ENCODE data around the gene RABL2A.
"Not testable (repeated sequence)": the region's sequence is repeated elsewhere in the genome, so short reads cannot be mapped to it uniquely, and the experiment has no call there.

Gene RABL2A

DNA sequence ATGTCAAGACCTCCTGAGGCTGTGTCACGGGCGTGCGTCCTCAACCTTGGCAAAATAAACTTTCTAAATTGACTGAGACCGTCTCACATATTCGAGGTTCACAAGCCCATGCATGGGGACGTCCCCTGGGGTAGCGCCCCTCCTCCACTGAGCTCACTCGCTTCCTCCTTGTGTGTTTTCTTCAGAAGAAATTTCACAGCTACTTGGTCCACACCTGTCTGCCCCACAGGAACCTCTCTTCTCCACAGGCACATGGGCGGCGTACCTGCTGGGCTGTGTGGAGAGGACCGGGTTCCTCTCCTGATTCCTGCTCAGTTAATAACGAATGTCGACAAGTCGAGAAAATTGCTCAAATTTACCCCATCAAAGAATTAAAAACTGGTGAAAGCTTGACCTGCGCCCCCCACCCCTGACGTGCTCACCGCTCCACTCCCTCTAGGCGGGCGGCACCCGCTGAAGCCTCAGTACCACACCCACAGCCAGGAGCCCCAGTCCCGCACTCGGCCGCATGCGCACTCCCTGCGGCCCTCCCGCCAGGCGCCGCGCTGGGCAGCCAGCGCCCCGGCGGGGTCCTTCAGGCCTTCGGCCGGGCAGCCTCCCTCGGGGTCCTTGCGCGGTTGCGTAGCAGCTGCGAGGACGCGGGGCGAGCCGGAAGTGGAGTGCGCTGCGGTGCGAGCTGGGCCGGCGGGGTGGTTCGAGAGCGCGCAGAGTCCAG is at the start of gene RABL2A:
TSS of gene RABL2A (plus strand) at position 651 of the 715 bp plus-strand sequence. CDS start 1,341 bp downstream, outside the sequence.
- DNase-seq, result not testable (repeated sequence)

DNA sequence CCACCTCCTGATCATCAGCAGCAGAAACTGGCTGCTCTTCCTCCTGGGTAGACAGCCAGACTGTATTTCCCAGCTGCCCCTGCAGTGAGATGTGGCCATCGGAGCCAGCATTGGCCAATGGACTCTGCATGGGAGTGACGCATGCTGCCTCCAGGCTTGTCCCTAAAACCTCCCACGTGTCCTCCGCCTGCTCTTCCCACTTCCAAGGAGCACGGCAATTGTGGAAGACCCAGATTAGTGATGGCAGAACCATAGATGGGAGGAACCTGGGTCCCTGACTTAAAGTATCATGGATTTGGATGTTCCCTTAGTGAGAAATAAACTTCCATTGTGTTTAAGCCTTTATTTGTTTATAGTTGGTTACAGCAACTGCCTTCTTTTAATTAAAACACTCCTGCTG is 48.6 kb upstream of the RABL2A start:
- DNase-seq, result not testable (repeated sequence)

DNA sequence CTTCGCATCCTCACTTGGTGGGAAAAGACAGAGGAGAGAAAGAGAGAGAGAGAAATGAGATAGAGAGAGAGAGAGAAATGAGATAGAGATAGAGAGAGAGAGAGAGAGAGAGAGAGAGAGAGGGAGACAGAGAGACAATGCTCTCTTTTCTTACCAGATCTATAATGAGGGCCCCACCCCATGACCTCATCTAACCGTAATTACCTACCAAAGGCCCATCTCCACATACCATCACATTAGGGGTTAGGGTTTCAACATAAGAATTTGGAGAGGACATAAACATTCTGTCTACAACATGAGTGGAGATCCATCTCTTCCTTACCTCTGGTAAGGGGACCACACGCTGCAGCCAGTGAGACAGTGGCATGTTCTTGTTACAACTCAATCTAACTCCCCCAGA is 44.6 kb upstream of the RABL2A start:
- not testable (repeated sequence) for DNase-seq

DNA sequence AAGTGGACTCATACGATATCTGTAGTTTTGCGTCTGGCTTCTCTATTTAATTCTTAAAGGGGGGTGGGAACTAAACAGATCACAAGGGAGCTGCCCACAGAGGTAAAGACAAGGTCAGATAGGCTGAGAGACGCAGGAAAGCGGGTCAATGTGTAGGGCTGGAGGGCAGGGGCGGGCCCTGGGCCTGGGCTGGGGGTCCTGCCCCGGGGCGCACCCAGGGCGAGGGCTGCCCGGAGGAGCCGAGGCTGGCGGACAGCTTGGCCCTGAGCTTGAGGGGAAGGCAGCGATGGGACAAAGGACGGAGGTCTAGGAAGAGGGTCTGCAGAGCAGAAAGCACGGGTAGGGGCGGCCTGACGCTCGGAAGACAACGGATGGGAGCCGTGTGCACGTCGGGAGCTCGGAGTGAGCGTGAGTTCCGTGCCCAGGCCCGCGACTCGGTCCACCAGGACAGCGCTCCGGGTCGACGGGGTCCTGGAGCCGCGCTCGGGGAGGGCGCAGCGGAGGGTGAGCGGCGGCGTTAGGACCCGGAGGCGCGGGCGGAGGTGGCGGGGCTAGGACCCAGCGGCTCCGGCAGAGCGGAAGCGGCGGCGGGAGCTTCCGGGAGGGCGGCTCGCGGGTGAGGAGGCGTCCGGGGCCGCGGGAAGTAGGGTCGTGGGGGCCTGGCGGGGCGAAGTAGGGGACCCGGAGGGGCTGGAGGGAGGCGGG is 43.4 kb upstream of the RABL2A start:
- DNase-seq, result not testable (repeated sequence)

DNA sequence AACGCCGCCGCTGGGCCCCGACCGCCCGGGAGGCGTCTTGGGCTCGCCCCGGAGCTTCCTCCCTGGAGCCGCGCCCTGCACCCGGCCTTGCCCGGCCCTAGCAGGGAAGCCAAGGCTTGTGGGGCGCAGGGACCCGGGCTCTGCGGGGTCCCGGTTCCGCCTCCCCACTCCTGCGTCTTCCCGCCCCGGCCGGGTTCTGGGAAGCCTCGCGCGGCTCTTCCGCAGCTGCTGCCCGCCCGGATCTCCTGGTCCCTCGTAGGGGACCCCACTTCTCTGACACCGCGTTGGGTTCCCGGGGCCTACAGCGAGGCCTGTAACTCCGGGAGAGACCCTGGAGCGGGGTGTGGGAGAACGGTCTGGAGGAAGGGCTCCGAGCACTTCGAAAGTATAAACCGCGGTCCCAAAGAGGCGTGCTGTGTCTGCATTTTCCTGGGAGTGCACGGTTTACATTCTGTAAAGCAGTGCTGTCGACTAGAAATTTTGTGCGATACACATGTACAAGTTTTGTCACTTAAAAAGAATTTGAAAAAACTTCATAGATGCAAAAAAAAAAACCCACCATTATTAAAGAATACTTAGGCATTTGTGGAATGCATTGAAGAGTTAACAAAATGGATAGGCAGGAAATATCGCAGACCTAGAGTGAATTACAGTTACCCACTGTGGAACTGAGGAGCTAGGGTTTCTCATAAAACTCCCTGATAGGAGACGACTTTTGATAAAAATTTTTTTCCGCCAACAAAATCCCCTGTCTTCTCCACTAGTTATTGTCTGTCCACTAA is 42.6 kb upstream of the RABL2A start:
- DNase-seq, result not testable (repeated sequence)

DNA sequence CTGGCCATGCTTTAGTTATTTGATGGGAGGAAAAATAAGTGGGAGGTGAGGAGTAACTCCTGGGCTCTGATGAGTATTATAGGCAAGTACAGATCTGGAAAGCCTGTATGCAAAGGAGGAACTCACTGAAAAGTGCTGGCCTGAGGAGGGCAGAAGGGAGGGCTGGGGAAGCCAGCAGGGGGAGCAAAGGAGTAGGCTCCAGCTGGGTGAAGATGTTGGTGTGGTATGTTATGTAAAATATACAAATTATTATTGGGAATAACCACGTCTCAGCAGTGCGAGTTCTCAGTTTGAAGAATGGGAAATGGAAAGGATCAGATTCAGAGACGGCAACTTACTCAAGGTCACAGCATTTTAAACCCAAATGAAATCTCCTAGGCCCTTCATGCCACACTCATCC is 39.9 kb upstream of the RABL2A start:
- DNase-seq, result not testable (repeated sequence)

DNA sequence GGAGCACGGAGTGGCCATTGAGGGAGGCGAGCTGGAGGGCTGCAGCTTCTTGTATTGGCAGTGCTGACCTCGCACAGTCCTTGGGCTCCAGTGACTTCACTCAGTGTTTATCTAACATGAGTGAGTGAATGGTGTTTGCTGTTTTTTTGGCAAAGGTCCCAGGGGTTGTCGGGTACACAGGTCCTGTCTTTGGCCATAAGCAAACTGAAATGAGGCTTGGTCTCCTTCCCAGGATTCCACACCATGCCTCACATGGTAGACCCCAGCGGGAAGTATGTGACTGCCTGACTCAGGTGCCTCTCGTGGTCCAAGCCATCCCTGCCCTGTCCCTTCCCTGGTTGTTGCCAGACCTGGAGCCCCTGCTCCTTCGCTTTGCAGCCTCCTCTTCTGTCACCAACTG is 37.5 kb upstream of the RABL2A start:
- DNase-seq, result not testable (repeated sequence)

DNA sequence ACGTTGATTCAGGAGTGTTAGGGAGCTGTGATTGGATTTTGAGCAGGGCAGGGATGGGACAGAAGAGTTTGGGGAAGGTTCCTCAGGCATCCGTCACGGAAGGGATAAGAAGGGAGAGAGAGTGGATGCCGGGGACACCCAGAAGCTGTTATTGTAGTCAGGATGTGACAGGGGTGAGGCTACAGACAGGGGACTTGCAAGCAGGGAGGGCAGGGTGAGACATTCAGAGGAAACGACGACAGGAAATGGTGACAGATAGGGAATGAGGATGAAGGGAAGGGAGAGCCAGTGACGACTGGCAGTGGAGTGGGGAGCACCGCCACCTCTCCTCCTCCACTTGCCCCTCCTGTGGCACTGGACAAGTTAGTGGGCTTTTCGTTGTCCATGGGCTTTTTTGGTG is 35.1 kb upstream of the RABL2A start:
- not testable (repeated sequence) for DNase-seq

DNA sequence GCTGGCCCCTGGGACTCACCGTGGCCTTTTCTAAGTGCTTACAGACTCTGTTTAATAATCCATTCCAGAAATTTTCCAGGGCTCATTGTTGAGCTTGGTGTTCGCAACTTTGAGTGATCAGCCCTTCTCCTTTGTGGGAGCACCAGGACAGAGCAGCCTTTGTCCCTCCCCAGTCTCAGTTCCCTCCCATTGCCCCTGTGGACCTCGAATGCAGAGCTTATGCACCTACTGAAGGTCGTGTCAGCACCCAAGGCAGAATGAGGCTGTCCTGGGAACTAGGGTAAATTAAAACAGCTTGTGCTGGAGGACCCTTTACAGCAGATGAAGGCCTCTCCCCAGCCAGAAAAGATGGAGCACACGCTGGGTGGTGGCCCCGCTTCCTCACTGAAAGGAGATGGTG is 33.8 kb upstream of the RABL2A start:
- DNase-seq, result not testable (repeated sequence)

DNA sequence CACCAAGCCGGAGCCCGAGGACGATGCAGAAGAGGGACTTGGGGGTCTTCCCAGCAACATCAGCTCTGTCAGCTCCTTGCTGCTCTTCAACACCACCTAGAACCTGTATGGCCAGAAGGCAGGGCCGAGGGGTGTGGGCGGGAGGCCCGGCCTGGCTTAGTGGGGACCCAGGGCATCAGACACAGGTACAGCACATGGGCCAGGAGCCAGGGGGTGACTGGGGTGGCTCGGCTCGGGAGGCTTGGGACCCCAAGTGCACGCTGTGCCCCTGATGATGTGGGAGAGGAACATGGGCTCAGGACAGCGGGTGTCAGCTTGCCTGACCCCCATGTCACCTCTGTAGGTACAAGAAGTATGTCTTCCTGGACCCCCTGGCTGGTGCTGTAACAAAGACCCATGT is 31.3 kb upstream of the RABL2A start:
- DNase-seq, result not testable (repeated sequence)

DNA sequence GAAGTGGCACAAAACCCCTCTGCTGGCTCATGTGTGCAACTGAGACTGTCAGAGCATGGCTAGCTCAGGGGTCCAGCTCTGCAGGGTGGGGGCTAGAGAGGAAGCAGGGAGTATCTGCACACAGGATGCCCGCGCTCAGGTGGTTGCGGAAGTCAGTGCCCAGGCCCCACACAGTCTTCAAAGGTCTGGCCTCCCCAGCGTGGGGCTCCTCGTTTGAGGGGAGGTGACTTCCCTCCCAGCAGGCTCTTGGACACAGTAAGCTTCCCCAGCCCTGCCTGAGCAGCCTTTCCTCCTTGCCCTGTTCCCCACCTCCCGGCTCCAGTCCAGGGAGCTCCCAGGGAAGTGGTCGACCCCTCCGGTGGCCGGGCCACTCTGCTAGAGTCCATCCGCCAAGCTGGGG is 29.9 kb upstream of the RABL2A start:
- DNase-seq, result not testable (repeated sequence)

DNA sequence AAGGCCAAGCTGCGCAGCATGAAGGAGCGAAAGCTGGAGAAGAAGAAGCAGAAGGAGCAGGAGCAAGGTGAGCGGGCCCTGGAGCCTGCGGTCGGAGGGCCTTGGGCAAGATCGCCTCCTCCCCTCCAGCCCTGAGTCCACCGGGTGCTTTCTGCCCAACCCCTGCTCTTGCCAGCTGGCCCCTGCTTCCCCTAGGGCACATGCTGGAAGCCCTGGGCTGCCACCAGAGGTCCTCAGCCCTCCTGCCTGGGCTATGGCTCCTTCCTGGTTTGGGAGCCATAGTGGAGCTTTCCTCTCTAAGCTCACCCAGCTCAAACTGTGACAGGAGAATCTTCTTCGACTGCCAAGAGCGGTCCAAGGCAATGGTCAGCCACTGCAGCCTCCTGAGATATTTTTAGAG is 29.5 kb upstream of the RABL2A start:
- not testable (repeated sequence) for DNase-seq

DNA sequence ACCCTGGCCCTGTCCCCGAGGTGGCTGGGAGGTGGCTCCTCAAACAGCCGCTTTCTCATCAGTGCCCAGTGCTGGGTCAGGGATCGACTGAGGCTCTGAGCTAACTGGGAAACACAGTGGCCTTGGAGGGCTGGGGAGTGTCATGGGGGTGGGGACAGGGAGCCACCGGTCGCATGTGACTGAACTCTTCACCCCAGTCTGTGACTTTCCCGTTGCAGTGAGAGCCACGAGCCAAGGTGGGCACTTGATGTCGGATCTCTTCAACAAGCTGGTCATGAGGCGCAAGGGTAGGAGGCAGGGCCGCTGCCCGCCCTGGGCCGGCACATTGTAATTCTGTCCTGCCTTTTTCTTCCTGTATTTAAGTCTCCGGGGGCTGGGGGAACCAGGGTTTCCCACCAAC is 28.9 kb upstream of the RABL2A start:
- not testable (repeated sequence) for DNase-seq

DNA sequence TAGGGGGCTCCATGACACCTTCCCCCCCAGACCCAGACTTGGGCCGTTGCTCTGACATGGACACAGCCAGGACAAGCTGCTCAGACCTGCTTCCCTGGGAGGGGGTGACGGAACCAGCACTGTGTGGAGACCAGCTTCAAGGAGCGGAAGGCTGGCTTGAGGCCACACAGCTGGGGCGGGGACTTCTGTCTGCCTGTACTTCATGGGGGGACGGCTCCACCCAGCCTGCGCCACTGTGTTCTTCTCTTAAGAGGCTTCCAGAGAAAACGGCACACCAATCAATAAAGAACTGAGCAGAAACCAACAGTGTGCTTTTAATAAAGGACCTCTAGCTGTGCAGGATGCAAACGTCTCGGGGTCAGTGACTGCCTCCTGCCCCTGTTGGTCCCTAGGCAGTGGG is 28.3 kb upstream of the RABL2A start:
- DNase-seq, result not testable (repeated sequence)

DNA sequence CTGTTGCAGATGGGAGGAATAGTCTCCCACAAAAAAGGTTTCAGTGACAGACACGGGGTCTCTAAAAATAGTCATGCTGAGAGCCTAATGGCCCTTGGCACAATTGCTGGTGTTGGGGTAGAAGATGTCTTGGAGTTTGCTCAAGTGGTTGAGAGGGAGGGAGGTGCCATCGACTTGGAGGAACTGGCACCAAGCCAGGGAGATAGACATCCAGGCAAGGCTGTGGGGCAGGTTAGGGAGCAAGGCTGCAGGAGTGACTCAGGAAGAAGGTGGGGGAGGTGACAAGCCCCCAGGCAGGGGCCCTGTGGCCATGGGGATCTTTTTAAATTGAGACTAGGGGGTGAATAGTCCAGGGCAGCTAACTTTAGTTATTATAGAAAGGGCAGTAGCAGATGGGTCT is 27.9 kb upstream of the RABL2A start:
- not testable (repeated sequence) for DNase-seq

DNA sequence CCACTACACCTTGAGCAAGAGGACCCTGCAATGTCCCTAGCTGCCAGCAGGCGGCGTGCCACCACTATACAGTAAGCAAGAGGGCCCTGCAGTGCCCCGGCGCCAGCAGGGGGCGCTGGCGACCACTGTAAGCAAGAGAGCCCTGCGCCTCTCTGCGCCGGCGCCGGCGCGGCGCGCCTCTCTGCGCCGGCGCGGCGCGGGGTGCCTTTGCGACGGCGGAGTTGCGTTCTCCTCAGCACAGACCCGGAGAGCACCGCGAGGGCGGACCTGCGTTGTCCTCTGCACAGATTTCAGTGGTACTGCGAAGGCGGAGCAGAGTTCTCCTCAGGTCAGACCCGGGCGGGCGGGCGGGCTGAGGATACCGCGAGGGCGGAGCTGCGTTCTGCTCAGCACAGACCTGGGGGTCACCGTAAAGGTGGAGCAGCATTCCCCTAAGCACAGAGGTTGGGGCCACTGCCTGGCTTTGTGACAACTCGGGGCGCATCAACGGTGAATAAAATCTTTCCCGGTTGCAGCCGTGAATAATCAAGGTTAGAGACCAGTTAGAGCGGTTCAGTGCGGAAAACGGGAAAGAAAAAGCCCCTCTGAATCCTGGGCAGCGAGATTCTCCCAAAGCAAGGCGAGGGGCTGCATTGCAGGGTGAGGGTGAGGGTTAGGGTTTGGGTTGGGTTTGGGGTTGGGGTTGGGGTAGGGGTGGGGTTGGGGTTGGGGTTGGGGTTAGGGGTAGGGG is 24.9 kb upstream of the RABL2A start:
- DNase-seq, result not testable (repeated sequence)

DNA sequence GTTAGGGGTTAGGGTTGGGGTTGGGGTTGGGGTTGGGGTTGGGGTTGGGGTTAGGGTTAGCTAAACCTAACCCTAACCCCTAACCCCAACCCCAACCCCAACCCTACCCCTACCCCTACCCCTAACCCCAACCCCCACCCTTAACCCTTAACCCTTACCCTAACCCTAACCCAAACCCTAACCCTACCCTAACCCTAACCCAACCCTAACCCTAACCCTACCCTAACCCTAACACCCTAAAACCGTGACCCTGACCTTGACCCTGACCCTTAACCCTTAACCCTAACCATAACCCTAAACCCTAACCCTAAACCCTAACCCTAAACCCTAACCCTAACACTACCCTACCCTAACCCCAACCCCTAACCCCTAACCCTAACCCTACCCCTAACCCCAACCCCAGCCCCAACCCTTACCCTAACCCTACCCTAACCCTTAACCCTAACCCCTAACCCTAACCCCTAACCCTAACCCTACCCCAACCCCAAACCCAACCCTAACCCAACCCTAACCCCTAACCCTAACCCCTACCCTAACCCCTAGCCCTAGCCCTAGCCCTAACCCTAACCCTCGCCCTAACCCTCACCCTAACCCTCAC is 24.1 kb upstream of the RABL2A start:
- DNase-seq, result no peak

DNA sequence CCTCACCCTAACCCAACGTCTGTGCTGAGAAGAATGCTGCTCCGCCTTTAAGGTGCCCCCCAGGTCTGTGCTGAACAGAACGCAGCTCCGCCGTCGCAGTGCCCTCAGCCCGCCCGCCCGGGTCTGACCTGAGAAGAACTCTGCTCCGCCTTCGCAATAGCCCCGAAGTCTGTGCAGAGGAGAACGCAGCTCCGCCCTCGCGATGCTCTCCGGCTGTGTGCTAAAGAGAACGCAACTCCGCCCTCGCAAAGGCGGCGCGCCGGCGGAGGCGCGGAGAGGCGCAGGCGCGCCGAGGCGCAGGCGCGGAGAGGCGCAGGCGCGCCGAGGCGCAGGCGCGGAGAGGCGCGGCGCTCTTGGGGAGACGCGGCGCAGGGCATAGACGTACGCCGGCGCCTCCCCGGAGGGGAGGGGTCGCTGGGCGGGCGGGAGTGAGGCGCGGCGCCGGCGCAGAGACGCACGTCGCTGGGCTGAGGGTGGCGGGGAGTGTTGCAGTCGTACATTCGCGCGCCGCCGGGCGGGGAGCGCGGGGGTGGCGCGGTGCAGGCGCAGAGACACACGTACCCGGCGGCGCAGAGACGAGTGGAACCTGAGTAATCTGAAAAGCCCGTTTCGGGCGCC is 23.5 kb upstream of the RABL2A start:
- DNase-seq, result not testable (repeated sequence)

DNA sequence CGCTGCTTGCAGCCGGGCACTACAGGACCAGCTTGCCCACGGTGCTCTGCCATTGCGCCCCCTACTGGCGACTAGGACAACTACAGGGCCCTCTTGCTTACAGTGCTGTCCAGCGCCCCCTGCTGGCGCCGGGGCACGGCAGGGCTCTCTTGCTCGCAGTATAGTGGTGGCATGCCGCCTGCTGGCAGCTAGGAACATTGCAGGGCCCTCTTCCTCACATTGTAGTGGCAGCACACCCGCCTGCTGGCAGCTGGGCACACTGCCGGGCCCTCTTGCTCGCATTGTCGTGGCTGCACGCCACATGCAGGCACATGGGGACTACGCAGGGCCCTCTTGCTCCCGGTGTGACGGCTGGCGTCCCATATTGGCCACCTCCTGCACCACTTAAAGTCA is 23.0 kb upstream of the RABL2A start:
- not testable (repeated sequence) for DNase-seq

DNA sequence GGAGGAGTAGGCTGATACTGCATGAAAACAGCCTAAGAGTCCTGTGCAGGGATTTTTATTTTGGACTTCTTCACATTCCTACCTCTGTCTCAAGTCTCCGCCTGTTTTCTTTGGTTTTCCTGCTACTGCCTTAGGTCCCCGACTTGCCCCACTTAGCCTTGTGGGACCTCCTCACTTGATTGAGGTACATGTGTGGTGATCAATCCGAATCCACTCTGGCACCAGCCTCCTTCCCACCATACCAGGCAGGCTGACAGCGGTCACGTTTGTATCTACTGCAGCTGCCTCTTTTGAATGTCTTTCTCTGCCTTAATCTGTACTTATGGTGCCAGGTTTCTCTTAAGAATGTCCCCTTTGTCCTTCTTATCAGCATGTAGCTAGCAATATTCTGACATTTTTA is 22.4 kb upstream of the RABL2A start:
- DNase-seq, result not testable (repeated sequence)

DNA sequence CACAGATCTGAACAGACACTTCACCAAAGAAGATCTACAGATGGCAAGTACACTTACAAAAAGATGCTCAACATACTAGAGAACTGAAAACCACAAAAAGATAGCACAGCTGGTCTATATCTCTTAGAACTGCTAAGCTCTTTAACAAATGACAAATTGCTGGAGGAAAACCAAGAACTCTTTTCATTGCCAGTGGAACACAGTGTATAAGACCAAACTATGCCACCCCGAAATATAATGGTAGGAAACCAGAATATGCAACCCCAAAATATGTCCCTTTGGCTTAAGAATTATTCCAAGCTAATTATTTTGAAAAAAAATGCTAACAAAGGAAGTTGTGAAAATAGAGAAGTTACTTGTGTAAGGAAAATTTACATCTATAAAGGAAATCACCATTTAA is 21.0 kb upstream of the RABL2A start:
- DNase-seq, result not testable (repeated sequence)

DNA sequence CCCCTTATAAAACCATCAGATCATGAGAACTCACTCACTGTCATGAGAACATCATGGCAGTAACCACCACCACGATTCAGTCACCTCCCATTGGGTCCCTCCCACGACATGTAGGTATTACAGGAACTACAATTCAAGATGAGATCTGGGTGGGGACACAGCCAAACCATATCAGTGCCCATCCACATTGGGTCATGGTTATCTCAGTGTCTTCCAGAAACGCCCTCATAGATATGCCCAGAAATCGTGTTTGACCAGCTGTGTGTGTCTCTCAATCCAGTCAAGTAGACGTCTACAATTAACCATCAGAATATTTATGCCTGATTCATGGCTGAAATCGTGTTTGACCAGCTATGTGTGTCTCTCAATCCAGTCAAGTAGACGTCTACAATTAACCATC is 17.2 kb upstream of the RABL2A start:
- not testable (repeated sequence) for DNase-seq
